ENCODE measurements around the gene LAMB3. TPM values are rescaled to one million over a fixed set of nuclear protein-coding genes. Genes with fewer than 3 reads are reported as not detected.
A peak's percentile ranks its signal among the peaks of the same experiment; 100 is the strongest.

LAMB3 gene
- total RNA-seq, 1 experiment from 2014 or later, result 13.7 TPM

GRCh38 chr1:209617755-209618154 lies 34.5 kb downstream of the LAMB3 start:
- DNase-seq (ENCODE audit: low spot score), result no peak

GRCh38 chr1:209617047-209617673 lies 35.1 kb downstream of the LAMB3 start:
- DNase-seq (ENCODE audit: low spot score), result no peak

GRCh38 chr1:209616366-209617046 lies 35.7 kb downstream of the LAMB3 start:
- DNase-seq (ENCODE audit: low spot score), result no peak

- DNase-seq (ENCODE audit: low spot score), result no peak
These were observed 37.3 kb downstream of the LAMB3 start for GRCh38 chr1:209614906-209615305.

GRCh38 chr1:209614151-209614420 lies 38.1 kb downstream of the LAMB3 start:
- no peak for DNase-seq (ENCODE audit: low spot score)

GRCh38 chr1:209613400-209614150 lies 38.6 kb downstream of the LAMB3 start:
- no peak for DNase-seq (ENCODE audit: low spot score)

- no peak for DNase-seq (ENCODE audit: low spot score)
These were observed 39.4 kb downstream of the LAMB3 start for GRCh38 chr1:209612646-209613399.

GRCh38 chr1:209611771-209612570 lies 40.3 kb downstream of the LAMB3 start:
- DNase-seq (ENCODE audit: low spot score), result no peak

GRCh38 chr1:209610631-209610905 lies 41.7 kb downstream of the LAMB3 start:
- no peak for DNase-seq (ENCODE audit: low spot score)

- no peak for DNase-seq (ENCODE audit: low spot score)
These were observed 42.2 kb downstream of the LAMB3 start for GRCh38 chr1:209609791-209610630.

- DNase-seq (ENCODE audit: low spot score), result no peak
These were observed 43.0 kb downstream of the LAMB3 start for GRCh38 chr1:209609041-209609790.

- DNase-seq (ENCODE audit: low spot score), result no peak
These were observed 44.4 kb downstream of the LAMB3 start for GRCh38 chr1:209607795-209608178.

GRCh38 chr1:209607102-209607794 lies 45.0 kb downstream of the LAMB3 start:
- peak; percentile 94 for DNase-seq (ENCODE audit: low spot score)

- no peak for DNase-seq (ENCODE audit: low spot score)
These were observed 48.3 kb downstream of the LAMB3 start for GRCh38 chr1:209603877-209604276.

- peak; percentile 62 for DNase-seq (ENCODE audit: low spot score)
These were observed 50.2 kb downstream of the LAMB3 start for GRCh38 chr1:209601809-209602657.

GRCh38 chr1:209600541-209600940 lies 51.7 kb downstream of the LAMB3 start:
- peak; percentile 62 for DNase-seq (ENCODE audit: low spot score)

- no peak for DNase-seq (ENCODE audit: low spot score)
These were observed 54.0 kb downstream of the LAMB3 start for GRCh38 chr1:209598227-209598626.

GRCh38 chr1:209597499-209597898 lies 54.7 kb downstream of the LAMB3 start:
- DNase-seq (ENCODE audit: low spot score), result peak; percentile 42
